ENCODE results near the gene PPP4R2.

- TF ChIP-seq CTCF (IDR thresholded peaks at IDR 0.05) (peak; percentile 71 to 94 (median 89)), POLR2A (IDR thresholded peaks at IDR 0.05) (no peak)
Measured at GRCh38 chr3:73100741-73101559, 104.3 kb downstream of the PPP4R2 start.

Data from esophagus squamous epithelium (tissue), 4 donors.